WERI-Rb-1 (cell line): ENCODE measurements around the gene TYRO3.

Experiments
- DNase-seq: peaks from one replicate; pipeline ENCODE4 v3.0.0-alpha.2; 2020
- H3K27ac ChIP-seq: fragments of 250-450 bp; sonication (Bioruptor Pico); 2 replicates; pipeline ENCODE4 v1.5.1; 2020; ENCODE audit warnings: mild to moderate bottlenecking, moderate library complexity
- H3K27me3 ChIP-seq: fragments of 250-450 bp; sonication (Bioruptor Pico); 2 replicates; pipeline ENCODE4 v1.5.1; 2021; ENCODE audit warnings: mild to moderate bottlenecking, low read depth, moderate library complexity; ENCODE audit not compliant: insufficient read depth, severe bottlenecking
- H3K36me3 ChIP-seq: fragments of 250-450 bp; sonication (Bioruptor Pico); 2 replicates; pipeline ENCODE4 v1.5.1; 2020; ENCODE audit warnings: mild to moderate bottlenecking, moderate library complexity
- H3K4me3 ChIP-seq: 2 replicates; pipeline ENCODE4 v1.5.1; 2011; ENCODE audit warnings: low read depth, mild to moderate bottlenecking, control low read depth, low read length
- H3K9me3 ChIP-seq: fragments of 250-450 bp; sonication (Bioruptor Pico); 2 replicates; pipeline ENCODE4 v1.5.1; 2021; ENCODE audit warnings: mild to moderate bottlenecking, moderate library complexity; ENCODE audit not compliant: severe bottlenecking
- CTCF ChIP-seq: IDR thresholded peaks from 2 replicates; pipeline ENCODE4 v1.5.1; 2011; ENCODE audit warnings: low read depth, mild to moderate bottlenecking, control low read depth, inconsistent platforms, low read length

Gene TYRO3

GRCh38 chr15:41554915-41555314 is 4.1 kb upstream of the TYRO3 start:
- Histone ChIP-seq H3K9me3 (no peaks in the 10 kb centered on the region), H3K27me3 (no peaks in the 10 kb centered on the region), H3K36me3 (no peaks in the 10 kb centered on the region), H3K27ac (no peak overlapping the region), H3K4me3 (no peak overlapping the region)
- DNase-seq, result no peak
- no peak for TF ChIP-seq CTCF

- TF ChIP-seq CTCF, result no peak
- DNase-seq, result no peak
- Histone ChIP-seq H3K4me3 (no peak overlapping the region), H3K27me3 (no peaks in the 10 kb centered on the region), H3K36me3 (no peaks in the 10 kb centered on the region), H3K27ac (no peak overlapping the region), H3K9me3 (no peaks in the 10 kb centered on the region)
Observed at GRCh38 chr15:41556677-41557076, 2.3 kb upstream of the TYRO3 start.

GRCh38 chr15:41557673-41558399 is 1.2 kb upstream of the TYRO3 start:
- TF ChIP-seq CTCF, result peak; percentile 85
- DNase-seq, result peak; percentile 77
- Histone ChIP-seq H3K27me3 (no peaks in the 10 kb centered on the region), H3K9me3 (no peaks in the 10 kb centered on the region), H3K4me3 (peak overlapping the region; percentile 43), H3K36me3 (no peaks in the 10 kb centered on the region), H3K27ac (no peak overlapping the region)

GRCh38 chr15:41559239-41559782 is 299 bp downstream of the TYRO3 start:
- Histone ChIP-seq H3K36me3 (no peaks in the 10 kb centered on the region; the same call in none of the 2 replicates), H3K9me3 (no peaks in the 10 kb centered on the region), H3K27ac (no peak overlapping the region), H3K4me3 (peak overlapping the region; percentile 43), H3K27me3 (no peaks in the 10 kb centered on the region)
- no peak for DNase-seq
- no peak for TF ChIP-seq CTCF

GRCh38 chr15:41560572-41560874 is 1.5 kb downstream of the TYRO3 start:
- H3K36me3 ChIP-seq, result no peaks in the 10 kb centered on the region; the same call in none of the 2 replicates
- no peak for DNase-seq
- no peak for TF ChIP-seq CTCF
- H3K27ac ChIP-seq, result no peak overlapping the region
- H3K9me3 ChIP-seq, result no peaks in the 10 kb centered on the region
- H3K4me3 ChIP-seq, result no peak overlapping the region
- no peaks in the 10 kb centered on the region for H3K27me3 ChIP-seq
